H1 (cell line): ENCODE measurements around the gene UBE2O. TPM values are rescaled to one million over a fixed set of nuclear protein-coding genes. Genes with fewer than 3 reads are reported as not detected.

Source experiments
- CBX8 ChIP-seq: fragments of 300-800, 300-1000 bp; sonication (generic); IDR thresholded peaks from 2 replicates; pipeline ENCODE4 v1.7.1; 2016; ENCODE audit warnings: low read depth, low read length, borderline replicate concordance
- CEBPB ChIP-seq: IDR thresholded peaks from 2 replicates; pipeline ENCODE4 v1.6.1; 2012; ENCODE audit warnings: low read depth, low read length
- EP300 ChIP-seq, 2 experiments: IDR thresholded peaks; 1 replicate in 1 of 2; 2 replicates in 1 of 2; pipeline ENCODE4 v1.6.1; 2011 to 2012; ENCODE audit warnings: low read depth in 2 of 2, low read length in 2 of 2, mild to moderate bottlenecking in 2 of 2, borderline replicate concordance in 1 of 2, inconsistent platforms in 1 of 2, moderate library complexity in 1 of 2
- KDM5A ChIP-seq: fragments of 200-600 bp; IDR thresholded peaks from 2 replicates; pipeline ENCODE4 v1.7.1; 2012; ENCODE audit warnings: mild to moderate bottlenecking, low read length, inconsistent platforms, mixed read lengths
- PHF8 ChIP-seq: fragments of 200-600 bp; sonication (generic); conservative IDR thresholded peaks from 2 replicates; pipeline ENCODE4 v1.7.1; 2012; ENCODE audit warnings: low read depth, mild to moderate bottlenecking, inconsistent platforms, low read length, moderate library complexity
- RNF2 ChIP-seq: fragments of 200-900, 300-1000 bp; sonication (generic); IDR thresholded peaks from 2 replicates; pipeline ENCODE4 v1.7.1; 2016; ENCODE audit warnings: borderline replicate concordance, low read depth, mild to moderate bottlenecking, antibody characterized with exemption, low read length; ENCODE audit not compliant: poor library complexity, severe bottlenecking; ENCODE audit errors: missing control alignments
- SP1 ChIP-seq: IDR thresholded peaks from 2 replicates; pipeline ENCODE4 v1.6.1; 2011; ENCODE audit warnings: low read depth, low read length
- polyA plus RNA-seq, 7 experiments: library from polyadenylated mRNA; depleted of rRNA in 3 of 7; stranded (reverse) in 5 of 7; unstranded in 2 of 7; fragments of >200 nt in 5 of 7; fragments of 200-250 nt in 2 of 7; gene quantifications; 1 replicate in 5 of 7; 2 replicates in 1 of 7; 4 replicates in 1 of 7; pipeline versions ENCODE4 v1.2.1 to v1.2.3, GENCODE V29; 2011 to 2013; ENCODE audit warnings: missing spikeins in 2 of 7, mixed read lengths in 2 of 7
- total RNA-seq: library from RNA; stranded (reverse); fragmentation: NEBNext Ultra II Directional; extraction: Animal tissue kit (Norgen Biotek cat#: 25700); gene quantifications from 2 replicates; pipeline ENCODE4 v1.2.1, GENCODE V29; 2021
- TF ChIP-seq, protein P1 (sequence below): fragments of 300-600 bp; sonication (generic); IDR thresholded peaks from 2 replicates; pipeline ENCODE4 v1.7.1; 2012; ENCODE audit warnings: low read length, moderate library complexity, mild to moderate bottlenecking, inconsistent platforms; ENCODE audit not compliant: insufficient replicate concordance

Gene UBE2O
- total and polyA plus RNA-seq, 2 of the 8 experiments (the other 6 are each of a cell fraction or from before 2014, with no cell fraction given), result 24.4 to 63.0 TPM

DNA sequence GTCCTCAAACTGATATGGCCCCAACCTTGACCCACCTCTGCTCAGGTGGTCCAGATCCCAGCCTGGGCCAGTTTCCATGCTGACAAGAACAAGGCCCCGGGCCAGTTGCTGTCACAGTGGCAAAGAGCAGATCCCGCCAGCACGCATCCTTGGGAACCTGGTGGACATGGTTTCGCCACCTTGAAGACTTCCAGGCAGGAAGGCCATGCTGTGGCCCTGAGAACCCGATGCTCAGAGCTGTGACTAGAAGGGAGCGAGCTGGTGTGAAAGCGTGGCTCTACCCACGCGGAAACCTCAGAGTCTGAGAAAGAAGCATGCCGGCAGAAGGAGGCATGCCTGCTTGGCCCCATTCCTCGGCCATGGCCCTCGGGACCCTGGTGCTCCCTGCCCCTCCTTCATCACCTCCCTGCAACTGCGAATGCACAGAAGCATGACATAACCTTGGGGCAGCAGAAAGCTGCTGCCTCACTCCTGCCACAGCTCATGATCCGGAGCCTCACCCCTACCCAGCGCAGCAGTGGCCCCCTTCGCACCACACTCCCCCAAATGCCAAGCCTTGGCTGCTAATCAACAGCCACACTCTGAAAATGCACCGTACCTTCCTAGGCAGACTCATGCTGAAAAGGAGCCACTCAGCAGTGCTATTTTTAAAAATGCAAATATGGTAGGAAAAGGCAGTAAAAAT, 33.2 kb downstream of the UBE2O start (continued):
- TF ChIP-seq PHF8, result no peak
- no peak for TF ChIP-seq CBX8
- TF ChIP-seq EP300 (IDR thresholded peaks at IDR 0.05; ENCODE audit: borderline replicate concordance in 1 of 2, low read depth in 2 of 2, low read length in 2 of 2), result no peak
- TF ChIP-seq, protein P1, sequence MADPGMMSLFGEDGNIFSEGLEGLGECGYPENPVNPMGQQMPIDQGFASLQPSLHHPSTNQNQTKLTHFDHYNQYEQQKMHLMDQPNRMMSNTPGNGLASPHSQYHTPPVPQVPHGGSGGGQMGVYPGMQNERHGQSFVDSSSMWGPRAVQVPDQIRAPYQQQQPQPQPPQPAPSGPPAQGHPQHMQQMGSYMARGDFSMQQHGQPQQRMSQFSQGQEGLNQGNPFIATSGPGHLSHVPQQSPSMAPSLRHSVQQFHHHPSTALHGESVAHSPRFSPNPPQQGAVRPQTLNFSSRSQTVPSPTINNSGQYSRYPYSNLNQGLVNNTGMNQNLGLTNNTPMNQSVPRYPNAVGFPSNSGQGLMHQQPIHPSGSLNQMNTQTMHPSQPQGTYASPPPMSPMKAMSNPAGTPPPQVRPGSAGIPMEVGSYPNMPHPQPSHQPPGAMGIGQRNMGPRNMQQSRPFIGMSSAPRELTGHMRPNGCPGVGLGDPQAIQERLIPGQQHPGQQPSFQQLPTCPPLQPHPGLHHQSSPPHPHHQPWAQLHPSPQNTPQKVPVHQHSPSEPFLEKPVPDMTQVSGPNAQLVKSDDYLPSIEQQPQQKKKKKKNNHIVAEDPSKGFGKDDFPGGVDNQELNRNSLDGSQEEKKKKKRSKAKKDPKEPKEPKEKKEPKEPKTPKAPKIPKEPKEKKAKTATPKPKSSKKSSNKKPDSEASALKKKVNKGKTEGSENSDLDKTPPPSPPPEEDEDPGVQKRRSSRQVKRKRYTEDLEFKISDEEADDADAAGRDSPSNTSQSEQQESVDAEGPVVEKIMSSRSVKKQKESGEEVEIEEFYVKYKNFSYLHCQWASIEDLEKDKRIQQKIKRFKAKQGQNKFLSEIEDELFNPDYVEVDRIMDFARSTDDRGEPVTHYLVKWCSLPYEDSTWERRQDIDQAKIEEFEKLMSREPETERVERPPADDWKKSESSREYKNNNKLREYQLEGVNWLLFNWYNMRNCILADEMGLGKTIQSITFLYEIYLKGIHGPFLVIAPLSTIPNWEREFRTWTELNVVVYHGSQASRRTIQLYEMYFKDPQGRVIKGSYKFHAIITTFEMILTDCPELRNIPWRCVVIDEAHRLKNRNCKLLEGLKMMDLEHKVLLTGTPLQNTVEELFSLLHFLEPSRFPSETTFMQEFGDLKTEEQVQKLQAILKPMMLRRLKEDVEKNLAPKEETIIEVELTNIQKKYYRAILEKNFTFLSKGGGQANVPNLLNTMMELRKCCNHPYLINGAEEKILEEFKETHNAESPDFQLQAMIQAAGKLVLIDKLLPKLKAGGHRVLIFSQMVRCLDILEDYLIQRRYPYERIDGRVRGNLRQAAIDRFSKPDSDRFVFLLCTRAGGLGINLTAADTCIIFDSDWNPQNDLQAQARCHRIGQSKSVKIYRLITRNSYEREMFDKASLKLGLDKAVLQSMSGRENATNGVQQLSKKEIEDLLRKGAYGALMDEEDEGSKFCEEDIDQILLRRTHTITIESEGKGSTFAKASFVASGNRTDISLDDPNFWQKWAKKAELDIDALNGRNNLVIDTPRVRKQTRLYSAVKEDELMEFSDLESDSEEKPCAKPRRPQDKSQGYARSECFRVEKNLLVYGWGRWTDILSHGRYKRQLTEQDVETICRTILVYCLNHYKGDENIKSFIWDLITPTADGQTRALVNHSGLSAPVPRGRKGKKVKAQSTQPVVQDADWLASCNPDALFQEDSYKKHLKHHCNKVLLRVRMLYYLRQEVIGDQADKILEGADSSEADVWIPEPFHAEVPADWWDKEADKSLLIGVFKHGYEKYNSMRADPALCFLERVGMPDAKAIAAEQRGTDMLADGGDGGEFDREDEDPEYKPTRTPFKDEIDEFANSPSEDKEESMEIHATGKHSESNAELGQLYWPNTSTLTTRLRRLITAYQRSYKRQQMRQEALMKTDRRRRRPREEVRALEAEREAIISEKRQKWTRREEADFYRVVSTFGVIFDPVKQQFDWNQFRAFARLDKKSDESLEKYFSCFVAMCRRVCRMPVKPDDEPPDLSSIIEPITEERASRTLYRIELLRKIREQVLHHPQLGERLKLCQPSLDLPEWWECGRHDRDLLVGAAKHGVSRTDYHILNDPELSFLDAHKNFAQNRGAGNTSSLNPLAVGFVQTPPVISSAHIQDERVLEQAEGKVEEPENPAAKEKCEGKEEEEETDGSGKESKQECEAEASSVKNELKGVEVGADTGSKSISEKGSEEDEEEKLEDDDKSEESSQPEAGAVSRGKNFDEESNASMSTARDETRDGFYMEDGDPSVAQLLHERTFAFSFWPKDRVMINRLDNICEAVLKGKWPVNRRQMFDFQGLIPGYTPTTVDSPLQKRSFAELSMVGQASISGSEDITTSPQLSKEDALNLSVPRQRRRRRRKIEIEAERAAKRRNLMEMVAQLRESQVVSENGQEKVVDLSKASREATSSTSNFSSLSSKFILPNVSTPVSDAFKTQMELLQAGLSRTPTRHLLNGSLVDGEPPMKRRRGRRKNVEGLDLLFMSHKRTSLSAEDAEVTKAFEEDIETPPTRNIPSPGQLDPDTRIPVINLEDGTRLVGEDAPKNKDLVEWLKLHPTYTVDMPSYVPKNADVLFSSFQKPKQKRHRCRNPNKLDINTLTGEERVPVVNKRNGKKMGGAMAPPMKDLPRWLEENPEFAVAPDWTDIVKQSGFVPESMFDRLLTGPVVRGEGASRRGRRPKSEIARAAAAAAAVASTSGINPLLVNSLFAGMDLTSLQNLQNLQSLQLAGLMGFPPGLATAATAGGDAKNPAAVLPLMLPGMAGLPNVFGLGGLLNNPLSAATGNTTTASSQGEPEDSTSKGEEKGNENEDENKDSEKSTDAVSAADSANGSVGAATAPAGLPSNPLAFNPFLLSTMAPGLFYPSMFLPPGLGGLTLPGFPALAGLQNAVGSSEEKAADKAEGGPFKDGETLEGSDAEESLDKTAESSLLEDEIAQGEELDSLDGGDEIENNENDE, result no peak
- no peak for TF ChIP-seq KDM5A
- no peak for TF ChIP-seq RNF2
- TF ChIP-seq CEBPB, result no peak
- TF ChIP-seq SP1, result no peak
